Right lobe of liver (tissue), 4 donors: Measurements from ENCODE around the gene PTRHD1.

Experiments
- POLR2A ChIP-seq: fragments of 450-650 bp; IDR thresholded peaks from one replicate; pipeline ENCODE4 v1.6.1; 2017; ENCODE audit warnings: antibody characterized with exemption, mild to moderate bottlenecking
- TF ChIP-seq, protein P1 (sequence below), 4 donors: fragments of 200-600 bp in 3 of 4; fragments of 450-650 bp in 1 of 4; IDR thresholded peaks; one replicate each; pipeline versions ENCODE4 v1.5.1 to v1.8.0; 2016 to 2022; ENCODE audit warnings: antibody characterized with exemption in 4 of 4, mild to moderate bottlenecking in 2 of 4
- donor health status: DM: no; HTN: no; CAD: no.
- donor health status: DM: no; HTN: no; CAD: no.
- donor health status: DM: no; HTN: yes; CAD: no.

DNA sequence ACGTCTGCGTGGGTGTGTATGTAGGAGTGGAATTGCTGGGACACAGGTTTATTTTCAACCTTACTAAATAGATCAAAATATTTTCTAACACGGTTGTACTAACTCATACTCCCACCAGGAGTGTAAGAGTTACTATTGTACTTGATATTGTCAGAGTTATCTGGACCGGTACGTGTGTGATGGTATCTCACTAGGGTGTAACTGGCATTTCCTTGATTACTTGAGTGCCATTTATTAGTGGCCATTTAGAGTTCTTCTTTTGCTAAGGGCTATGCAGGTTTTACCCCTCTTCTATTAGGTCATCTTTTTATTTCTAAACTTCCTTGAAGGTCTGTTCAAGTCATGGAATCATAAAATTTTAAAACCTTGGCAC is 33.6 kb upstream of the PTRHD1 start:
- TF ChIP-seq, protein P1, sequence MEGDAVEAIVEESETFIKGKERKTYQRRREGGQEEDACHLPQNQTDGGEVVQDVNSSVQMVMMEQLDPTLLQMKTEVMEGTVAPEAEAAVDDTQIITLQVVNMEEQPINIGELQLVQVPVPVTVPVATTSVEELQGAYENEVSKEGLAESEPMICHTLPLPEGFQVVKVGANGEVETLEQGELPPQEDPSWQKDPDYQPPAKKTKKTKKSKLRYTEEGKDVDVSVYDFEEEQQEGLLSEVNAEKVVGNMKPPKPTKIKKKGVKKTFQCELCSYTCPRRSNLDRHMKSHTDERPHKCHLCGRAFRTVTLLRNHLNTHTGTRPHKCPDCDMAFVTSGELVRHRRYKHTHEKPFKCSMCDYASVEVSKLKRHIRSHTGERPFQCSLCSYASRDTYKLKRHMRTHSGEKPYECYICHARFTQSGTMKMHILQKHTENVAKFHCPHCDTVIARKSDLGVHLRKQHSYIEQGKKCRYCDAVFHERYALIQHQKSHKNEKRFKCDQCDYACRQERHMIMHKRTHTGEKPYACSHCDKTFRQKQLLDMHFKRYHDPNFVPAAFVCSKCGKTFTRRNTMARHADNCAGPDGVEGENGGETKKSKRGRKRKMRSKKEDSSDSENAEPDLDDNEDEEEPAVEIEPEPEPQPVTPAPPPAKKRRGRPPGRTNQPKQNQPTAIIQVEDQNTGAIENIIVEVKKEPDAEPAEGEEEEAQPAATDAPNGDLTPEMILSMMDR (IDR thresholded peaks at IDR 0.05), result no peak
- TF ChIP-seq POLR2A, result no peak
